Effector memory CD4-positive, alpha-beta T cell (primary cell): ENCODE data around the gene CYP2C9.

ENCODE experiments used
- DNase-seq, 3 donors: peaks; one replicate each; pipeline ENCODE4 v3.0.0-alpha.2; 2020
- H3K27ac ChIP-seq: 2 replicates; pipeline ENCODE4 v1.7.0; 2013; ENCODE audit warnings: mild to moderate bottlenecking, low read length, moderate library complexity; ENCODE audit not compliant: insufficient read depth, poor library complexity, severe bottlenecking
- H3K27me3 ChIP-seq: replicated peaks from 2 replicates; pipeline ENCODE4 v1.7.0; 2013; ENCODE audit warnings: mild to moderate bottlenecking, low read length; ENCODE audit not compliant: insufficient read depth, control insufficient read depth, poor library complexity, severe bottlenecking
- H3K36me3 ChIP-seq: 2 replicates; pipeline ENCODE4 v1.7.0; 2013; ENCODE audit warnings: mild to moderate bottlenecking, low read length, moderate library complexity; ENCODE audit not compliant: control insufficient read depth, insufficient read depth
- H3K4me1 ChIP-seq: 2 replicates; pipeline ENCODE4 v1.7.0; 2013; ENCODE audit warnings: low read length, mild to moderate bottlenecking; ENCODE audit not compliant: control insufficient read depth, insufficient read depth, poor library complexity, severe bottlenecking
- H3K4me3 ChIP-seq: 2 replicates; pipeline ENCODE4 v1.7.0; 2013; ENCODE audit warnings: low read length, low read depth, mild to moderate bottlenecking; ENCODE audit not compliant: insufficient read depth, poor library complexity, severe bottlenecking
- H3K9me3 ChIP-seq: 2 replicates; pipeline ENCODE4 v1.7.0; 2013; ENCODE audit warnings: mild to moderate bottlenecking, low read length, moderate library complexity; ENCODE audit not compliant: control insufficient read depth

Gene CYP2C9

GRCh38 chr10:95035332-95036295, 97.2 kb downstream of the CYP2C9 start:
- no peak overlapping the region for H3K27ac ChIP-seq
- no peaks in the 10 kb centered on the region for H3K36me3 ChIP-seq
- no peaks in the 10 kb centered on the region for H3K9me3 ChIP-seq
- H3K4me3 ChIP-seq, result no peak overlapping the region
- no peaks in the 10 kb centered on the region for H3K4me1 ChIP-seq
- H3K27me3 ChIP-seq, result no peaks in the 10 kb centered on the region
- no peak for DNase-seq

- no peaks in the 10 kb centered on the region for H3K4me1 ChIP-seq
- no peak for DNase-seq
- H3K36me3 ChIP-seq, result no peaks in the 10 kb centered on the region
- no peak overlapping the region for H3K27ac ChIP-seq
- H3K27me3 ChIP-seq, result no peaks in the 10 kb centered on the region
- no peaks in the 10 kb centered on the region for H3K9me3 ChIP-seq
- H3K4me3 ChIP-seq, result no peak overlapping the region
Observed at GRCh38 chr10:95039281-95039680, 100.8 kb downstream of the CYP2C9 start.
